K562 (cell line): Measurements from ENCODE around the gene C10orf95. TPM values are rescaled to one million over a fixed set of nuclear protein-coding genes. Genes with fewer than 3 reads are reported as not detected.

Experiments
- ATAC-seq: fragments of 200-7000 bp; cut with Tn5 transposase; 3 replicates; pipeline ENCODE4 v1.9.1; 2020; ENCODE audit warnings: moderate library complexity
- BruUV-seq: library from RNA; stranded (reverse); fragments of 400-500 nt; replicated peaks from 2 replicates; lab custom pipeline; 2021; lab: Mats Ljungman, UMichigan
- CTCF ChIA-PET: fragments of 300-600 bp; formaldehyde crosslinking; extraction: SDS; loops from one replicate; lab custom pipeline; 2021; ENCODE audit warnings: low intra/inter-chr PET ratio; lab: Yijun Ruan, JAX
- POLR2A ChIA-PET: fragments of 300-600, 350-650 bp; sonication (Branson Sonifier 250); formaldehyde crosslinking; extraction: SDS; loops from one replicate; lab custom pipeline; 2021; ENCODE audit warnings: antibody characterized with exemption, inconsistent platforms; lab: Yijun Ruan, JAX
- DNase-seq, 4 experiments: peaks; one replicate each; pipeline versions ENCODE4 v3.0.0 to v3.0.0-alpha.2; 2011 to 2018; ENCODE audit warnings: low spot score in 3 of 4, mixed read lengths in 3 of 4; ENCODE audit errors: extremely low read depth in 1 of 4
- FAIRE-seq: peaks from 2 replicates; lab custom pipeline; 2011; peaks lifted over from hg19 to GRCh38; lab: Jason Lieb, UNC
- H2AFZ ChIP-seq: 2 replicates; pipeline ENCODE4 v1.6.0; 2011; ENCODE audit warnings: low read depth, low read length, control low read depth, inconsistent platforms
- H3K27ac ChIP-seq: fragments of 200-600 bp; 3 replicates; pipeline ENCODE4 v1.8.0; 2011; ENCODE audit warnings: low read depth, mild to moderate bottlenecking, control low read depth, inconsistent platforms, low read length, moderate library complexity, mixed read lengths; ENCODE audit errors: extremely low read depth
- H3K27me3 ChIP-seq, 2 experiments: fragments of 300-600 bp in 1 of 2; 2 replicates in 1 of 2; 3 replicates in 1 of 2; pipeline versions ENCODE4 v1.6.0 to v1.8.0; 2011; ENCODE audit warnings: inconsistent platforms in 2 of 2, low read length in 2 of 2, mild to moderate bottlenecking in 1 of 2, mixed read lengths in 1 of 2, moderate library complexity in 1 of 2; ENCODE audit not compliant: control insufficient read depth in 2 of 2, insufficient read depth in 2 of 2
- H3K36me3 ChIP-seq: fragments of 300-600 bp; 3 replicates; pipeline ENCODE4 v1.8.0; 2011; ENCODE audit warnings: mild to moderate bottlenecking, low read length, inconsistent platforms; ENCODE audit not compliant: control insufficient read depth, insufficient read depth
- H3K4me1 ChIP-seq, 2 experiments: fragments of 200-600 bp in 1 of 2; replicated peaks in 1 of 2; 2 replicates in 1 of 2; 3 replicates in 1 of 2; pipeline versions ENCODE4 v1.5.1 to v1.8.0; 2011; ENCODE audit warnings: inconsistent platforms in 2 of 2, low read length in 2 of 2, mild to moderate bottlenecking in 1 of 2, mixed read lengths in 1 of 2, moderate library complexity in 1 of 2; ENCODE audit not compliant: control insufficient read depth in 2 of 2, insufficient read depth in 2 of 2
- H3K4me2 ChIP-seq: 2 replicates; pipeline ENCODE4 v1.6.1; 2011; ENCODE audit warnings: low read length, control low read depth, inconsistent platforms, mixed read lengths; ENCODE audit not compliant: insufficient read depth
- H3K4me3 ChIP-seq: fragments of 200-600 bp; sonication (generic), shearing (Covaris generic); 2 replicates; pipeline ENCODE4 v1.5.1; 2016; ENCODE audit warnings: control low read depth, inconsistent platforms
- H3K79me2 ChIP-seq: fragments of 200-600 bp; 3 replicates; pipeline ENCODE4 v1.8.0; 2011; ENCODE audit warnings: low read length, inconsistent platforms; ENCODE audit not compliant: control insufficient read depth, insufficient read depth
- H3K9ac ChIP-seq, 2 experiments: 2 replicates each; pipeline versions ENCODE4 v1.6.0 to v1.6.1; 2011; ENCODE audit warnings: low read depth in 2 of 2, low read length in 2 of 2, control low read depth in 1 of 2, inconsistent platforms in 1 of 2, mild to moderate bottlenecking in 1 of 2, mixed read lengths in 1 of 2; ENCODE audit not compliant: insufficient read depth in 1 of 2
- H3K9me1 ChIP-seq: one replicate; pipeline ENCODE4 v1.6.0; 2011; ENCODE audit warnings: inconsistent platforms, mild to moderate bottlenecking, low read length, moderate library complexity; ENCODE audit not compliant: control insufficient read depth, insufficient read depth
- H3K9me3 ChIP-seq: replicated peaks from 2 replicates; pipeline ENCODE4 v1.5.1; 2011; ENCODE audit warnings: low read depth, low read length, inconsistent platforms; ENCODE audit not compliant: control insufficient read depth, insufficient read depth
- H4K20me1 ChIP-seq: replicated peaks from 2 replicates; pipeline ENCODE4 v1.6.1; 2011; ENCODE audit warnings: low read length, inconsistent platforms, mixed read lengths; ENCODE audit not compliant: control insufficient read depth, insufficient read depth
- CBX5 ChIP-seq: IDR thresholded peaks from 2 replicates; pipeline ENCODE4 v1.6.1; 2014; ENCODE audit warnings: low read depth, borderline replicate concordance
- CREM ChIP-seq: IDR thresholded peaks from 2 replicates; pipeline ENCODE4 v1.6.1; 2014; ENCODE audit warnings: antibody characterized with exemption, low read depth
- GTF2F1 ChIP-seq: IDR thresholded peaks from 2 replicates; pipeline ENCODE4 v1.6.1; 2011; ENCODE audit warnings: low read depth, low read length, improper control_type of control experiment
- MIER1 ChIP-seq: fragments of 450-650 bp; IDR thresholded peaks from 2 replicates; pipeline ENCODE4 v1.6.1; 2016; ENCODE audit warnings: antibody characterized with exemption, mild to moderate bottlenecking, low read depth
- MYC ChIP-seq, 2 experiments: fragments of 250-450 bp in 1 of 2; sonication (Bioruptor Pico) in 1 of 2; IDR thresholded peaks; 2 replicates each; pipeline versions ENCODE4 v1.5.1 to v1.6.1; 2012 to 2021; ENCODE audit warnings: low read depth in 2 of 2, borderline replicate concordance in 1 of 2, improper control_type of control experiment in 1 of 2, low read length in 1 of 2, mild to moderate bottlenecking in 1 of 2, moderate library complexity in 1 of 2
- NFE2 ChIP-seq: IDR thresholded peaks from 2 replicates; pipeline ENCODE4 v1.6.1; 2014; ENCODE audit warnings: antibody characterized with exemption, low read depth
- NR2F6 ChIP-seq: fragments of 450-650 bp; formaldehyde crosslinking; IDR thresholded peaks from 2 replicates; pipeline ENCODE4 v1.4.0; 2020; ENCODE audit warnings: mild to moderate bottlenecking
- POLR2AphosphoS5 ChIP-seq: IDR thresholded peaks from 2 replicates; pipeline ENCODE4 v1.6.1; 2011; ENCODE audit warnings: mild to moderate bottlenecking, low read depth, low read length, moderate library complexity; ENCODE audit not compliant: control insufficient read depth, insufficient read depth
- RAD21 ChIP-seq, 2 experiments: fragments of 250-450 bp in 1 of 2; fragments of 450-650 bp in 1 of 2; sonication (Bioruptor Pico) in 1 of 2; formaldehyde crosslinking in 1 of 2; IDR thresholded peaks in 1 of 2; conservative IDR thresholded peaks in 1 of 2; 2 replicates each; pipeline versions ENCODE4 v1.4.0 to v1.8.0; 2020 to 2022; ENCODE audit warnings: mild to moderate bottlenecking in 2 of 2, moderate library complexity in 1 of 2
- RHOXF2B ChIP-seq: fragments of 250-450 bp; sonication (Bioruptor Pico); conservative IDR thresholded peaks from 2 replicates; pipeline ENCODE4 v1.5.1; 2021
- SP2 ChIP-seq: IDR thresholded peaks from 2 replicates; pipeline ENCODE4 v1.6.1; 2011; ENCODE audit warnings: mild to moderate bottlenecking, low read depth, low read length, moderate library complexity; ENCODE audit not compliant: poor library complexity, severe bottlenecking; ENCODE audit errors: extremely low read depth
- TBP ChIP-seq: optimal IDR thresholded peaks from 2 replicates; pipeline ENCODE3; 2011; ENCODE audit warnings: low read depth, low read length, improper control_type of control experiment
- THRAP3 ChIP-seq: fragments of 450-650 bp; IDR thresholded peaks from 2 replicates; pipeline ENCODE4 v1.6.1; 2016; ENCODE audit warnings: mild to moderate bottlenecking, inconsistent platforms, borderline replicate concordance
- ZBTB12 ChIP-seq: fragments of 250-450 bp; sonication (Bioruptor Pico); IDR thresholded peaks from 2 replicates; pipeline ENCODE4 v1.4.0; 2020
- ZFX ChIP-seq: sonication (generic); formaldehyde crosslinking; IDR thresholded peaks from 2 replicates; pipeline ENCODE4 v1.8.0; 2022; ENCODE audit warnings: mild to moderate bottlenecking, missing genetic modification reagents, moderate library complexity
- ZNF830 ChIP-seq: fragments of 250-450 bp; sonication (Bioruptor Pico); IDR thresholded peaks from 2 replicates; pipeline ENCODE4 v1.5.0; 2021; ENCODE audit warnings: mild to moderate bottlenecking
- WGBS: fragments of 100-300 bp; shearing (Covaris generic); methylation state at CpG from one replicate; pipeline ENCODE4 v1.1.6; 2016; ENCODE audit warnings: low coverage, mixed read lengths; ENCODE audit not compliant: insufficient coverage; ENCODE audit errors: missing lambda C conversion rate; 5-methylcytosine and 5-hydroxymethylcytosine counted together
- in situ Hi-C: fragments of 300-500 bp; cut with MboI; formaldehyde crosslinking; loops from 4 replicates; pipeline ENCODE4 v1.15.0; 2018; ENCODE audit warnings: inconsistent platforms, mixed read lengths
- intact Hi-C: fragments of 100-400 bp; cut with micrococcal nuclease; formaldehyde crosslinking; loops from 2 replicates; pipeline ENCODE4 v1.14.2; 2022
- polyA plus RNA-seq, 8 experiments: library from polyadenylated mRNA; depleted of rRNA in 4 of 8; stranded (reverse) in 5 of 8; unstranded in 3 of 8; fragments of >200 nt; fragmentation: Nextera tagmentation in 2 of 8; fragmentation: Illumina TruSeq in 1 of 8; extraction: Ambion mirVana in 2 of 8; extraction: Trizol in 1 of 8; gene quantifications; 2 replicates each; pipeline versions ENCODE4 v1.2.1 to v1.2.3, GENCODE V29; 2011 to 2014; ENCODE audit warnings: inconsistent platforms in 1 of 8, missing spikeins in 1 of 8
- total RNA-seq, 7 experiments: library from RNA; depleted of rRNA in 6 of 7; stranded (reverse); fragments of >200 nt in 6 of 7; fragmentation: Illumina TruSeq in 2 of 7; extraction: Trizol in 2 of 7; gene quantifications; 2 replicates each; pipeline versions ENCODE4 v1.2.1 to v1.2.3, GENCODE V29; 2011 to 2021; ENCODE audit warnings: low replicate concordance in 1 of 7
- TF ChIP-seq, protein P1 (sequence below): fragments of 250-450 bp; sonication (Bioruptor Pico); IDR thresholded peaks from 2 replicates; pipeline ENCODE4 v1.8.0; 2022; ENCODE audit warnings: moderate library complexity, mild to moderate bottlenecking, inconsistent platforms
- TF ChIP-seq, protein P2 (sequence below): fragments of 250-450 bp; sonication (Bioruptor Pico); IDR thresholded peaks from 2 replicates; pipeline ENCODE4 v1.5.0; 2021

Gene C10orf95
- total and polyA plus RNA-seq, 9 of the 15 experiments (the other 6 are each of a cell fraction or from before 2014, with no cell fraction given) = 0.03 to 0.41 (median 0.17) TPM; not detected in 1

GRCh38 chr10:102463983-102464382 is 12.6 kb upstream of the C10orf95 start:
- in situ Hi-C loops (no loop called here), intact Hi-C loops (loop anchor here (5.0 kb wide), 1 partner anchor 42 kb away; the partner anchor contains the start of gene FBXL15)
- Histone ChIP-seq H3K9ac (no peak overlapping the region; a peak in 1 of 4 replicates), H3K4me1 (peaks cover 23 to 39% of the 10 kb centered on the region in 2 experiments), H3K9me1 (no peaks in the 10 kb centered on the region), H3K36me3 (no peaks in the 10 kb centered on the region), H3K4me3 (no peak overlapping the region), H2AFZ (no peak overlapping the region), H3K27me3 (no peaks in the 10 kb centered on the region), H3K4me2 (peak overlapping the region; percentile 23; the same call in 1 of the 2 replicates), H3K79me2 (no peaks in the 10 kb centered on the region), H3K27ac (peak overlapping the region; percentile 50; the same call in 1 of the 3 replicates), H3K9me3 (no peaks in the 10 kb centered on the region), H4K20me1 (no peaks in the 10 kb centered on the region)
- 16% methylated on average over 9 of the region's 10 CpGs for WGBS
- ATAC-seq (peak; percentile 42), FAIRE-seq (no peak), DNase-seq (peak in 1 of 4 experiments; percentile 64)
- CTCF ChIA-PET = no interaction called here
- no TSS peak for BruUV-seq
- POLR2A ChIA-PET = interaction anchor here (1.8 to 4.2 kb wide), 2 partner anchors 11 to 12 kb away, joined by 7 to 24 read pairs; partner anchors contain the start of gene C10orf95
- TF ChIP-seq CBX5 (no peak), SP2 (no peak), RHOXF2B (CRISPR knock-in tag) (no peak), RAD21 (CRISPR knock-in tag; conservative IDR thresholded peaks at IDR 0.05 in 1 of 2, IDR thresholded peaks at IDR 0.05 in 1 of 2) (no peak), ZNF830 (CRISPR knock-in tag) (no peak), GTF2F1 (no peak), ZBTB12 (CRISPR knock-in tag) (no peak), NFE2 (0 out of 2 replicates have a peak, but pooled peaks have one; percentile 25), CREM (0 out of 2 replicates have a peak, but pooled peaks have one; percentile 13), TBP (peak; percentile 52), POLR2AphosphoS5 (no peak), ZFX (CRISPR knock-in tag) (no peak; the same call in 1 of the 2 replicates), MIER1 (no peak), THRAP3 (no peak), MYC (IDR thresholded peaks at IDR 0.05; ENCODE audit: low read depth, low read length) (no peak), MYC (CRISPR knock-in tag; IDR thresholded peaks at IDR 0.05; ENCODE audit: borderline replicate concordance, low read depth) (no peak), NR2F6 (CRISPR knock-in tag) (no peak)
- TF ChIP-seq, protein P1, sequence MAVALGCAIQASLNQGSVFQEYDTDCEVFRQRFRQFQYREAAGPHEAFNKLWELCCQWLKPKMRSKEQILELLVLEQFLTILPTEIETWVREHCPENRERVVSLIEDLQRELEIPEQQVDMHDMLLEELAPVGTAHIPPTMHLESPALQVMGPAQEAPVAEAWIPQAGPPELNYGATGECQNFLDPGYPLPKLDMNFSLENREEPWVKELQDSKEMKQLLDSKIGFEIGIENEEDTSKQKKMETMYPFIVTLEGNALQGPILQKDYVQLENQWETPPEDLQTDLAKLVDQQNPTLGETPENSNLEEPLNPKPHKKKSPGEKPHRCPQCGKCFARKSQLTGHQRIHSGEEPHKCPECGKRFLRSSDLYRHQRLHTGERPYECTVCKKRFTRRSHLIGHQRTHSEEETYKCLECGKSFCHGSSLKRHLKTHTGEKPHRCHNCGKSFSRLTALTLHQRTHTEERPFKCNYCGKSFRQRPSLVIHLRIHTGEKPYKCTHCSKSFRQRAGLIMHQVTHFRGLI (CRISPR knock-in tag) = no peak
- TF ChIP-seq, protein P2, sequence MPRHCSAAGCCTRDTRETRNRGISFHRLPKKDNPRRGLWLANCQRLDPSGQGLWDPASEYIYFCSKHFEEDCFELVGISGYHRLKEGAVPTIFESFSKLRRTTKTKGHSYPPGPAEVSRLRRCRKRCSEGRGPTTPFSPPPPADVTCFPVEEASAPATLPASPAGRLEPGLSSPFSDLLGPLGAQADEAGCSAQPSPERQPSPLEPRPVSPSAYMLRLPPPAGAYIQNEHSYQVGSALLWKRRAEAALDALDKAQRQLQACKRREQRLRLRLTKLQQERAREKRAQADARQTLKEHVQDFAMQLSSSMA (CRISPR knock-in tag) = no peak
